ENCODE data around the gene COX4I1.
A peak's percentile ranks its signal among the peaks of the same experiment; 100 is the strongest.

COX4I1 gene

DNA sequence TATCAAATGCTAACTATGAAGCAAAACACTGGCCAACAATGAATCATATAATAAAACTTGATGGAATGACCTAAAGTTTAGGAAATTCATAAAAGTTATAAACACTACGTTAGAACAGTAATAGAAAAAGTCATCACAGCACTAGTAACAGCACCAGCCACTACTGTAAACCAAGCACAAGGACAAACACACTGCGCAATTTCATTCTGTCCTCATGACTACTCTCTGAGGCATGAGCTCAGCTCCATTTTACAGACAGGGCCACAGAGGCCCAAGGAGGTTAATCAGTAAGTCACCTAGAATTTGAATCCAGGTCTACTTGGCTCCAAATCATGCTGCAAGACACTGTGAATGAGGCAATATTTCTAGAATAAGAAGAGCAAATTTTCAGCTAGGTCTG is 13.6 kb upstream of the COX4I1 start:
- H3K4me3 ChIP-seq (replicated peaks in 1 of 2; ENCODE audit: low read depth in 2 of 2, low read length in 2 of 2): no peak overlapping the region
- peak in 1 of 2 donors; percentile 15 for DNase-seq (ENCODE audit: low read depth in 2 of 2)
- TF ChIP-seq, protein P1, sequence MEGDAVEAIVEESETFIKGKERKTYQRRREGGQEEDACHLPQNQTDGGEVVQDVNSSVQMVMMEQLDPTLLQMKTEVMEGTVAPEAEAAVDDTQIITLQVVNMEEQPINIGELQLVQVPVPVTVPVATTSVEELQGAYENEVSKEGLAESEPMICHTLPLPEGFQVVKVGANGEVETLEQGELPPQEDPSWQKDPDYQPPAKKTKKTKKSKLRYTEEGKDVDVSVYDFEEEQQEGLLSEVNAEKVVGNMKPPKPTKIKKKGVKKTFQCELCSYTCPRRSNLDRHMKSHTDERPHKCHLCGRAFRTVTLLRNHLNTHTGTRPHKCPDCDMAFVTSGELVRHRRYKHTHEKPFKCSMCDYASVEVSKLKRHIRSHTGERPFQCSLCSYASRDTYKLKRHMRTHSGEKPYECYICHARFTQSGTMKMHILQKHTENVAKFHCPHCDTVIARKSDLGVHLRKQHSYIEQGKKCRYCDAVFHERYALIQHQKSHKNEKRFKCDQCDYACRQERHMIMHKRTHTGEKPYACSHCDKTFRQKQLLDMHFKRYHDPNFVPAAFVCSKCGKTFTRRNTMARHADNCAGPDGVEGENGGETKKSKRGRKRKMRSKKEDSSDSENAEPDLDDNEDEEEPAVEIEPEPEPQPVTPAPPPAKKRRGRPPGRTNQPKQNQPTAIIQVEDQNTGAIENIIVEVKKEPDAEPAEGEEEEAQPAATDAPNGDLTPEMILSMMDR (IDR thresholded peaks at IDR 0.05; ENCODE audit: low read depth, low read length): no peak

DNA sequence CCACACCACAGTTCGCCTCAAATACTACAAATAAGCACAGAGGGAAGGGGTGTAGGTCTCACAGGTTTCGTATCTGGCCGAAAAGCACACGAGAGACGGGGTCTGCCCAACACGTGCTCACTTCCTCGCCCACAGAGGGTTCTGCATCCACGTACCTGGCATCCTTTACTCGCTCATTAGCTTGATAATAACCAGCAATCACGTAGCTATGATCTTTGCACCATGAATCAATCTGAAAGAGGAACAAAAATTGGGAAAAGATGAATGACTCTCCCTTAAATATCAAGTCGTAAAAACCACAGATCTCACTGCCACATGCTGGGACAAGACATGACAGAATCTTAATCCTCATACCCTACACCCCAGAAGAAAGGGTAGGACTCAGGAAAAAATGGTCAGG is 10.7 kb upstream of the COX4I1 start:
- TF ChIP-seq, protein P1 (IDR thresholded peaks at IDR 0.05; ENCODE audit: low read depth, low read length): no peak
- no peak for DNase-seq (ENCODE audit: low read depth in 2 of 2)
- H3K4me3 ChIP-seq (replicated peaks in 1 of 2; ENCODE audit: low read depth in 2 of 2, low read length in 2 of 2): no peak overlapping the region

GRCh38 chr16:85789773-85790172 is 9.7 kb upstream of the COX4I1 start:
- H3K4me3 ChIP-seq (replicated peaks in 1 of 2; ENCODE audit: low read depth in 2 of 2, low read length in 2 of 2): no peak overlapping the region
- TF ChIP-seq, protein P1 (IDR thresholded peaks at IDR 0.05; ENCODE audit: low read depth, low read length): no peak
- DNase-seq (ENCODE audit: low read depth in 2 of 2): no peak

GRCh38 chr16:85793662-85794298 is 5.7 kb upstream of the COX4I1 start:
- DNase-seq (ENCODE audit: low read depth in 2 of 2): no peak
- TF ChIP-seq, protein P1 (IDR thresholded peaks at IDR 0.05; ENCODE audit: low read depth, low read length): no peak
- H3K4me3 ChIP-seq (replicated peaks in 1 of 2; ENCODE audit: low read depth in 2 of 2, low read length in 2 of 2): no peak overlapping the region

DNA sequence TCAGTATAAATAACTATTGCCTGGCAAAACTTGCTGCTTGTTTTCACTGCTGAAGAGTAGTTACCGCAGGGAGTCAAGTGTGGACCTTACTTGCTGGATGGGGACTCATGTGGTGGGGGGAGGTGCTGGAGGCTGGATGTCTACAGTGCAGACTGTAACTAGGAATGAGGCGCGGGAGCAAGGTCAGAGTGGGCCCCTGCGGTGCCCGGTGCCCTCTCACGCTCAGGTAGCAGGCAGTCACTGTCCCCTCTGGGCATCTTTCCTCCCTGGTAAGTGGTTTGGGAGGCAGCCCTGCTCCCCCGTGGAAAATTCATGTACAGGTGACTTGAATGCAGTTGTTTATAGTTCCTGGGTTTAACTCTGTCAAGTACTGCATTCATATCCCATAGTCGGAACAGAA is 4.8 kb upstream of the COX4I1 start:
- no peak overlapping the region for H3K4me3 ChIP-seq (replicated peaks in 1 of 2; ENCODE audit: low read depth in 2 of 2, low read length in 2 of 2)
- TF ChIP-seq, protein P1 (IDR thresholded peaks at IDR 0.05; ENCODE audit: low read depth, low read length): no peak
- DNase-seq (ENCODE audit: low read depth in 2 of 2): no peak

GRCh38 chr16:85796152-85796551 is 3.3 kb upstream of the COX4I1 start:
- H3K4me3 ChIP-seq (replicated peaks in 1 of 2; ENCODE audit: low read depth in 2 of 2, low read length in 2 of 2): no peak overlapping the region
- DNase-seq (ENCODE audit: low read depth in 2 of 2): no peak
- TF ChIP-seq, protein P1 (IDR thresholded peaks at IDR 0.05; ENCODE audit: low read depth, low read length): no peak

DNA sequence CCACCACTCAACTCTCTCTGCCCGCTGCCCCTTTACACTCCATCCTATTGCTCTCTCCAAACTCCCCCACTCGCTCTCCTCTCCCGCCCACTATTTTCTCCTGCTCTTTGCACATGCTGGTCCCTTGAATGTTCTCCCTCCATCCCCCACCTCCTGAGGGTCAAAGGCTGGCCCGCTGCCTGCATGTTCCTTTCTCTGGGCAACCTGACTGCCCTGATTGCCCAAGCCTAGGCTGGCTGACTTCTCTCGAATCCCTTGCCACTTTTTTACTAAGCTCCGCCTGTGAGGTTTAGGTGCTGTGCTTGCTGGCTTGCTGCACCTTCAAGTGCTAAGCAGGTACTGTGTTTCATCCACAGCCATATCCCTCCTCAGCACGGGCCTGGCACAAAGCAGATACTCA is 2.9 kb upstream of the COX4I1 start:
- no peak overlapping the region for H3K4me3 ChIP-seq (replicated peaks in 1 of 2; ENCODE audit: low read depth in 2 of 2, low read length in 2 of 2)
- no peak for DNase-seq (ENCODE audit: low read depth in 2 of 2)
- TF ChIP-seq, protein P1 (IDR thresholded peaks at IDR 0.05; ENCODE audit: low read depth, low read length): no peak

Data from cardiac fibroblast (primary cell).